ENCODE results near the gene SLC22A1. TPM values are rescaled to one million over a fixed set of nuclear protein-coding genes. Genes with fewer than 3 reads are reported as not detected.
"Not testable (repeated sequence)": the region's sequence is repeated elsewhere in the genome, so short reads cannot be mapped to it uniquely, and the experiment has no call there.

The SLC22A1 gene
- total RNA-seq, 2 donors from 2014 or later: 0.21 to 0.45 TPM

GRCh38 chr6:160165928-160166327, 44.3 kb downstream of the SLC22A1 start:
- ATAC-seq; H3K4me3 Mint-ChIP-seq; H3K36me3 Mint-ChIP-seq (ENCODE audit: low read depth); H3K4me1 Mint-ChIP-seq; H3K9me3 ChIP-seq (ENCODE audit: control insufficient read depth, low read length, poor library complexity, severe bottlenecking); H3K27ac Mint-ChIP-seq; DNase-seq: not testable (repeated sequence)
- peaks cover 40% of the 10 kb centered on the region for H3K27me3 Mint-ChIP-seq

GRCh38 chr6:160167604-160168399, 46.2 kb downstream of the SLC22A1 start:
- DNase-seq: no peak
- no peak overlapping the region for H3K27ac Mint-ChIP-seq
- H3K4me1 Mint-ChIP-seq: no peaks in the 10 kb centered on the region
- H3K27me3 Mint-ChIP-seq: peaks cover 34% of the 10 kb centered on the region
- H3K36me3 Mint-ChIP-seq (ENCODE audit: low read depth): no peaks in the 10 kb centered on the region
- no peak for ATAC-seq
- H3K4me3 Mint-ChIP-seq: no peak overlapping the region
- no peaks in the 10 kb centered on the region for H3K9me3 ChIP-seq (ENCODE audit: control insufficient read depth, low read length, poor library complexity, severe bottlenecking)

- DNase-seq (no peak), ATAC-seq (no peak)
- no peak overlapping the region for H3K4me3 Mint-ChIP-seq
- H3K27ac Mint-ChIP-seq: no peak overlapping the region
- no peaks in the 10 kb centered on the region for H3K36me3 Mint-ChIP-seq (ENCODE audit: low read depth)
- H3K4me1 Mint-ChIP-seq: no peaks in the 10 kb centered on the region
- no peaks in the 10 kb centered on the region for H3K9me3 ChIP-seq (ENCODE audit: control insufficient read depth, low read length, poor library complexity, severe bottlenecking)
- H3K27me3 Mint-ChIP-seq: peaks cover 35% of the 10 kb centered on the region
Measured at GRCh38 chr6:160170018-160170680, 48.5 kb downstream of the SLC22A1 start.

- no peak for DNase-seq
- no peak for ATAC-seq
- no peak overlapping the region for H3K27ac Mint-ChIP-seq
- H3K4me1 Mint-ChIP-seq: no peaks in the 10 kb centered on the region
- H3K27me3 Mint-ChIP-seq: peaks cover 35% of the 10 kb centered on the region
- no peaks in the 10 kb centered on the region for H3K36me3 Mint-ChIP-seq (ENCODE audit: low read depth)
- H3K4me3 Mint-ChIP-seq: no peak overlapping the region
- H3K9me3 ChIP-seq (ENCODE audit: control insufficient read depth, low read length, poor library complexity, severe bottlenecking): no peaks in the 10 kb centered on the region
Measured at GRCh38 chr6:160172704-160173103, 51.1 kb downstream of the SLC22A1 start.

GRCh38 chr6:160173806-160174527, 52.4 kb downstream of the SLC22A1 start:
- Mint-ChIP-seq H3K4me3 (no peak overlapping the region), H3K27me3 (peaks cover 35% of the 10 kb centered on the region), H3K36me3 (ENCODE audit: low read depth) (peaks cover 2% of the 10 kb centered on the region), H3K27ac (no peak overlapping the region), H3K4me1 (no peaks in the 10 kb centered on the region)
- ATAC-seq: no peak
- no peak for DNase-seq
- H3K9me3 ChIP-seq (ENCODE audit: control insufficient read depth, low read length, poor library complexity, severe bottlenecking): no peaks in the 10 kb centered on the region

GRCh38 chr6:160174681-160175080, 53.1 kb downstream of the SLC22A1 start:
- no peak for DNase-seq
- Mint-ChIP-seq H3K4me3 (no peak overlapping the region), H3K4me1 (no peaks in the 10 kb centered on the region), H3K36me3 (ENCODE audit: low read depth) (peaks cover 2% of the 10 kb centered on the region), H3K27me3 (peaks cover 35% of the 10 kb centered on the region), H3K27ac (no peak overlapping the region)
- no peak for ATAC-seq
- H3K9me3 ChIP-seq (ENCODE audit: control insufficient read depth, low read length, poor library complexity, severe bottlenecking): no peaks in the 10 kb centered on the region

- no peak for ATAC-seq
- Mint-ChIP-seq H3K27me3 (peaks cover 36% of the 10 kb centered on the region), H3K4me1 (no peaks in the 10 kb centered on the region), H3K4me3 (peak overlapping the region; percentile 19), H3K27ac (no peak overlapping the region), H3K36me3 (ENCODE audit: low read depth) (peaks cover 2% of the 10 kb centered on the region)
- no peak for DNase-seq
- H3K9me3 ChIP-seq (ENCODE audit: control insufficient read depth, low read length, poor library complexity, severe bottlenecking): no peaks in the 10 kb centered on the region
Measured at GRCh38 chr6:160177220-160177619, 55.6 kb downstream of the SLC22A1 start.

GRCh38 chr6:160178271-160178670, 56.7 kb downstream of the SLC22A1 start:
- no peak for DNase-seq
- Mint-ChIP-seq H3K4me1 (no peaks in the 10 kb centered on the region), H3K4me3 (no peak overlapping the region), H3K36me3 (ENCODE audit: low read depth) (peaks cover 2% of the 10 kb centered on the region), H3K27me3 (peaks cover 33% of the 10 kb centered on the region), H3K27ac (no peak overlapping the region)
- ATAC-seq: no peak
- no peaks in the 10 kb centered on the region for H3K9me3 ChIP-seq (ENCODE audit: control insufficient read depth, low read length, poor library complexity, severe bottlenecking)

- Mint-ChIP-seq H3K4me3 (no peak overlapping the region), H3K27ac (no peak overlapping the region)
- no peak for ATAC-seq
Measured at GRCh38 chr6:160180706-160181105, 59.1 kb downstream of the SLC22A1 start.

GRCh38 chr6:160188773-160189172, 67.2 kb downstream of the SLC22A1 start:
- no peaks in the 10 kb centered on the region for H3K4me1 Mint-ChIP-seq
- peaks cover 8% of the 10 kb centered on the region for H3K27me3 Mint-ChIP-seq
- no peaks in the 10 kb centered on the region for H3K36me3 Mint-ChIP-seq (ENCODE audit: low read depth)
- no peaks in the 10 kb centered on the region for H3K9me3 ChIP-seq (ENCODE audit: control insufficient read depth, low read length, poor library complexity, severe bottlenecking)
- H3K4me3 Mint-ChIP-seq: no peak overlapping the region
- no peak for DNase-seq
- no peak overlapping the region for H3K27ac Mint-ChIP-seq
- no peak for ATAC-seq

More at GRCh38 chr6:160180706-160181105, 59.1 kb downstream of the SLC22A1 start:
- peaks cover 2% of the 10 kb centered on the region for H3K36me3 Mint-ChIP-seq (ENCODE audit: low read depth)
- H3K27me3 Mint-ChIP-seq: peaks cover 43% of the 10 kb centered on the region
- no peaks in the 10 kb centered on the region for H3K9me3 ChIP-seq (ENCODE audit: control insufficient read depth, low read length, poor library complexity, severe bottlenecking)
- DNase-seq: no peak
- H3K4me1 Mint-ChIP-seq: no peaks in the 10 kb centered on the region

GRCh38 chr6:160190081-160190480, 68.5 kb downstream of the SLC22A1 start:
- no peaks in the 10 kb centered on the region for H3K4me1 Mint-ChIP-seq
- DNase-seq (no peak), ATAC-seq (no peak)
- no peak overlapping the region for H3K27ac Mint-ChIP-seq
- no peaks in the 10 kb centered on the region for H3K36me3 Mint-ChIP-seq (ENCODE audit: low read depth)
- no peaks in the 10 kb centered on the region for H3K9me3 ChIP-seq (ENCODE audit: control insufficient read depth, low read length, poor library complexity, severe bottlenecking)
- no peaks in the 10 kb centered on the region for H3K27me3 Mint-ChIP-seq
- no peak overlapping the region for H3K4me3 Mint-ChIP-seq

GRCh38 chr6:160190973-160191372, 69.4 kb downstream of the SLC22A1 start:
- Mint-ChIP-seq H3K36me3 (ENCODE audit: low read depth) (no peaks in the 10 kb centered on the region), H3K27ac (no peak overlapping the region), H3K27me3 (no peaks in the 10 kb centered on the region), H3K4me1 (no peaks in the 10 kb centered on the region), H3K4me3 (no peak overlapping the region)
- no peak for ATAC-seq
- no peaks in the 10 kb centered on the region for H3K9me3 ChIP-seq (ENCODE audit: control insufficient read depth, low read length, poor library complexity, severe bottlenecking)
- DNase-seq: no peak

- ATAC-seq (no peak), DNase-seq (no peak)
- Mint-ChIP-seq H3K27ac (no peak overlapping the region), H3K4me1 (no peaks in the 10 kb centered on the region), H3K27me3 (no peaks in the 10 kb centered on the region), H3K4me3 (no peak overlapping the region), H3K36me3 (ENCODE audit: low read depth) (no peaks in the 10 kb centered on the region)
- no peaks in the 10 kb centered on the region for H3K9me3 ChIP-seq (ENCODE audit: control insufficient read depth, low read length, poor library complexity, severe bottlenecking)
Measured at GRCh38 chr6:160192840-160193239, 71.2 kb downstream of the SLC22A1 start.
